GM12864 (cell line): ENCODE measurements around the gene ATF7IP2.
"Not testable (repeated sequence)": the region's sequence is repeated elsewhere in the genome, so short reads cannot be mapped to it uniquely, and the experiment has no call there.

Source experiments
- DNase-seq: peaks from one replicate; pipeline ENCODE4 v3.0.0-alpha.2; 2011; ENCODE audit warnings: low read depth
- H3K4me3 ChIP-seq: 2 replicates; pipeline ENCODE4 v1.5.1; 2011; ENCODE audit warnings: mild to moderate bottlenecking, low read depth, low read length, control low read depth
- CTCF ChIP-seq: IDR thresholded peaks from 2 replicates; pipeline ENCODE4 v1.5.1; 2011; ENCODE audit warnings: low read depth, mild to moderate bottlenecking, moderate library complexity, low read length, control low read depth, inconsistent platforms; ENCODE audit errors: missing control alignments

Gene ATF7IP2

GRCh38 chr16:10352262-10352661 lies 33.6 kb upstream of the ATF7IP2 start:
- TF ChIP-seq CTCF, result no peak
- H3K4me3 ChIP-seq, result no peak overlapping the region
- DNase-seq, result no peak

- no peak for DNase-seq
- H3K4me3 ChIP-seq, result no peak overlapping the region
- no peak for TF ChIP-seq CTCF
These were observed 30.3 kb upstream of the ATF7IP2 start for GRCh38 chr16:10355589-10355988.

- TF ChIP-seq CTCF, result no peak
- no peak overlapping the region for H3K4me3 ChIP-seq
- DNase-seq, result no peak
These were observed 28.7 kb upstream of the ATF7IP2 start for GRCh38 chr16:10356870-10357842.

- not testable (repeated sequence) for DNase-seq, H3K4me3 ChIP-seq
These were observed 24.1 kb upstream of the ATF7IP2 start for GRCh38 chr16:10361747-10362076.

GRCh38 chr16:10362077-10362863 lies 23.6 kb upstream of the ATF7IP2 start:
- no peak for TF ChIP-seq CTCF
- H3K4me3 ChIP-seq, result no peak overlapping the region
- no peak for DNase-seq

GRCh38 chr16:10362864-10363197 lies 23.0 kb upstream of the ATF7IP2 start:
- not testable (repeated sequence) for H3K4me3 ChIP-seq, DNase-seq

GRCh38 chr16:10366619-10367018 lies 19.2 kb upstream of the ATF7IP2 start:
- not testable (repeated sequence) for H3K4me3 ChIP-seq, DNase-seq

- no peak for DNase-seq
- H3K4me3 ChIP-seq, result no peak overlapping the region
- no peak for TF ChIP-seq CTCF
These were observed 18.2 kb upstream of the ATF7IP2 start for GRCh38 chr16:10367616-10368188.
